ENCODE results near the gene PCCA. TPM values are rescaled to one million over a fixed set of nuclear protein-coding genes. Genes with fewer than 3 reads are reported as not detected.

The PCCA gene
- polyA plus RNA-seq, 1 donor = 20.0 TPM

DNA sequence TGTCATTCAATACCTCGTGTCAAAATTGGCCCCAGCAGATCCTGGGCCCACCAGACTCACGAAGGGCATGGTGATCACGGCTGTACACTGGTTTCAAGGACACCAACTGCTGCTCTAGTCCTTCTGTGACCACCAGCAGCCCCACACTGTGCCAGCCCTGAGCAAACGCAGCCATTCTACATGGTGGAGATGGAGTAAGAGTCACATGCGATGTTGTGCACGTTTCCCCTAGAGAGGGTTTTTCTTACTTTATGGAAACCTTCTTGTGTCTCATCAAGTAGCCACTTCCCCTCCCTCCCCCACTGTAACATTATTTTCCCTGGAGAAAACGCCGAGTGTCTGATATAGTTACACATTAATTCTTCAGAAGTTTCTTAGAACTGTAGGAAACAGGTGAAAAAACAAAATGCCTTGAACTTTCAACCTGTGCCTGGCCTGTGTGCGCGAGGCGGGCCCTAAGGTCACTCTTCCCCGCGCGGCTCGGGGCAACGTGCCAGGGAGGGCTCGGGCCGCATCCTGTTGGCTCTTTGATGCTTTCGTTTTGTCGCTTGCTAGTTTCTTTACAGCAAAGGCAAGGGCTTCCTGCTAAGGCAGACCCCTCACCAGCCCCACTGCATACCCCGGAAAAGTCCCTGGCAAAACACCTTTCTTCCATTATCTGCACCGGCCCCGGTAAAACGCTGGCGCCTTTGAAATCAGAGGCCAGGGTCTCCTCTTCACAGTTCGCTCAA, 455.1 kb downstream of the PCCA start:
- Histone ChIP-seq H3K27ac (ENCODE audit: low read length) (no peak overlapping the region), H3K36me3 (ENCODE audit: control insufficient read depth, insufficient read depth, low read length) (no peaks in the 10 kb centered on the region), H3K27me3 (ENCODE audit: control insufficient read depth, insufficient read depth, low read length) (no peaks in the 10 kb centered on the region), H3K9me3 (ENCODE audit: control insufficient read depth, low read depth, low read length) (peaks cover 3% of the 10 kb centered on the region), H3K4me1 (ENCODE audit: control insufficient read depth, insufficient read depth, low read length) (no peaks in the 10 kb centered on the region), H3K4me3 (ENCODE audit: low read length) (no peak overlapping the region)
- DNase-seq = no peak
- no CpG with 5 or more reads among the region's 26 CpGs for WGBS (ENCODE audit: insufficient coverage, low lambda C conversion rate)

DNA sequence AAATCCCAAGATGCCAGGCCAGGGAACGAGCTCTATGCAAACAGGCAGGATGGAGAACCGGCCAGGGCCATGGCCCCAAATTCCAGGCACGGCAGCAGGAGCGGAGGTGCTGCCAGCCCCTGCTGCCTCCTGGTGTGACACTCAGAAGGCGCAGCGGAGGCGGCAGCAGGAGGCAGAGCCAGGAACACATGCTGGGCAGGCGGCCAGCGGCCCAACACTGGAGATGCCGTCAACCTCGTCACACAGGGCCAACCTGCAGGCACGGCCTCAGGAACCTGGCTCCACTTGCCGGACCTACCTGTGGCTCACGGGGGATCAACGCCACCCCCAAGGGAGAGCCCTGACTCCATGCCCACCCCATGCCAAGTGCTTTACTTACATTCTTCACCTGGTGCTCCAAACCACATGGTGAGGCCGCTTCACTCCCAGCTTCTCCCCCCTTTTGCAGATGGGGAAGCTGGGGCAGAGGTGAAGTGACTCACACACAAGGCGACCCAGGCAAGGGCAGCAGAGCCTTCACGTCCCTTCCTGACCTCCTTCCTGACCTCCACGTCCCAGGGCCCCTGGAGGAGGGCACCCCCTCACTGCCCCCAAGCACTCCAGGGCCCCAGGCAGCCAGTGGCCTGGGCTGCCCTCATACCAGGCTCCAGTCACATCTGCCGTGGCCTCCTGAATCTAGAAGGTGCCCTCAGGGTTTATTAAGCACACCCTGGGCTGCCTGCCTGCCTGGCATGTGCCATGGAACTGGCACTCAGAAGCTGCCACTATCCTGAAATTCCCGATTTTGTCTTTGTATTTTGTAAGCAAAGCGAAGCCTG, 456.2 kb downstream of the PCCA start:
- Histone ChIP-seq H3K4me1 (ENCODE audit: control insufficient read depth, insufficient read depth, low read length) (no peaks in the 10 kb centered on the region), H3K4me3 (ENCODE audit: low read length) (no peak overlapping the region), H3K27me3 (ENCODE audit: control insufficient read depth, insufficient read depth, low read length) (no peaks in the 10 kb centered on the region), H3K9me3 (ENCODE audit: control insufficient read depth, low read depth, low read length) (peaks cover 3% of the 10 kb centered on the region), H3K27ac (ENCODE audit: low read length) (no peak overlapping the region), H3K36me3 (ENCODE audit: control insufficient read depth, insufficient read depth, low read length) (no peaks in the 10 kb centered on the region)
- no CpG with 5 or more reads among the region's 22 CpGs for WGBS (ENCODE audit: insufficient coverage, low lambda C conversion rate)
- no peak for DNase-seq

DNA sequence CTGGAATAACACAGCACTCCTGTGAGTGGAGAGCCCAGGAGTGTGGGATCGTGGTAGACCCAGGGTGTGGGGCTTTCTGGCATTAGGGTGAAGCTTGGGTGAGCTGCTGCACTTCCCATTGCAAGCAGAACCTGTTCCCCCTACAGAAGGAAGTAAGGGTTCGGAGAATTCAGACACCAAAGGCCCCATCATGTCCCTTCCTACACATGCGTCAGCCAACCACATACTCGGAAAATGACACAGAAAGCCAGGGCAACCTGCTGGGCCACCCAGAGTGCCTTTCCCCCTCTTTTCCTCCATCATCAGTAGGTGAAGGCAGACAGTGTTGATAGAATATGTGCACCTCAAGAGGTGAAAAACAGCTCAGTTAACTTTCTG, 456.8 kb downstream of the PCCA start:
- H3K4me3 ChIP-seq (ENCODE audit: low read length) = no peak overlapping the region
- WGBS (ENCODE audit: insufficient coverage, low lambda C conversion rate) = no CpG with 5 or more reads among the region's 4 CpGs
- H3K4me1 ChIP-seq (ENCODE audit: control insufficient read depth, insufficient read depth, low read length) = no peaks in the 10 kb centered on the region
- peaks cover 3% of the 10 kb centered on the region for H3K9me3 ChIP-seq (ENCODE audit: control insufficient read depth, low read depth, low read length)
- H3K36me3 ChIP-seq (ENCODE audit: control insufficient read depth, insufficient read depth, low read length) = no peaks in the 10 kb centered on the region
- no peak for DNase-seq
- H3K27me3 ChIP-seq (ENCODE audit: control insufficient read depth, insufficient read depth, low read length) = no peaks in the 10 kb centered on the region
- H3K27ac ChIP-seq (ENCODE audit: low read length) = no peak overlapping the region

DNA sequence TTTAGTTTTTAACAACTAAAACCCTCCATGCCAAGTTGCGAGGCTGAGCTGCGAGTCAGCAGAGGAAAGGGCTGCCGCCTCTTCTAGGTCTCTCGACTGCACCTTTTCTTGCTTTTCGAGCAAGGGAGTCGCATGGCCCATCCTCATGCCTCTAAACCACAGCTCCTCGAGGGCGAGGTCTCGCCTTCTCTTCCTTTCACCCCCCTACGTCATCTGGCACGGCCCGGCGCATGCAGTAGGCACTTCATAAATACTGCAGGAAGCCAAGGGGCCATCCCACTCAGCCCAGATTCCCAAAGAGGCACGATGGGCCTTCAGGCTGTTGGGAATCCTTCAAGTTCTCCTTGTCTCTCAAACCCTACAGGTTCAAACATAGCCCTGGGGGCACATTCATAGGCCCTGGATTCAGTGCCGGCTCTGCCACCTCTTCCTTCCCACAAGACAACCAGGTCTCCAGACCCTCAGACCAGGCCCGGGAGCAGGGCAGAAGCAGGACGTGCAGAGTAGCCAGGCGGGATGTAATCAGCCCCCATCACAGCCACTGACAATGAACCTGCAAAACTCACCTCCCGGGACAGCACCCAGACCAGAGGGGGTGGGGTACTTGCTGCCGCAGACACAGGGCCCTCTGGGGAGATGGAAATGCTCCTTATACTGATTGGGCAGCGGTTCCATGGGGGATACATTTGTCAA, 458.0 kb downstream of the PCCA start:
- H3K27me3 ChIP-seq (ENCODE audit: control insufficient read depth, insufficient read depth, low read length) = no peaks in the 10 kb centered on the region
- no peak overlapping the region for H3K27ac ChIP-seq (ENCODE audit: low read length)
- DNase-seq = no peak
- 83% methylated on average over 3 of the region's 21 CpGs for WGBS (ENCODE audit: insufficient coverage, low lambda C conversion rate)
- no peaks in the 10 kb centered on the region for H3K4me1 ChIP-seq (ENCODE audit: control insufficient read depth, insufficient read depth, low read length)
- no peak overlapping the region for H3K4me3 ChIP-seq (ENCODE audit: low read length)
- no peaks in the 10 kb centered on the region for H3K36me3 ChIP-seq (ENCODE audit: control insufficient read depth, insufficient read depth, low read length)
- H3K9me3 ChIP-seq (ENCODE audit: control insufficient read depth, low read depth, low read length) = peaks cover 3% of the 10 kb centered on the region

DNA sequence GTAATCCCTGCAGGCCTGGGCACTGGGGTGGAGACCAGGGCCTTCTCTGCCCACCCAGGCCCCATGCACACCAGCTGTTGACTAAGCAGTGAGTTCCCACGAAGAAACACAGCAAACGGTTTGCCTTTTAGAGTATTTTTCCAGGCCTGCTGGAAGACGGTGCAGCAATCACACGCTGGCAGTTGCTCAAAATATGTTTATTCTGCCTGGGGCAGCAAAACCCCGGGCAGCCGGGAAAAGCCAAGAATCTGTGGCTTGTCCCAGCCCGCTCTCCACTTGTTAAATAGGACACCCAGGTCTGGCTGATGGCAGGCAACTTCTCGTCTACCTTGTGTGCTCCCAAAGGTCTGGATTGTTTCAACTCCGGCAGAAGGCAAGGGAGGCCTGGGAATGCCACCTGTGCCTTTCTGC, 458.9 kb downstream of the PCCA start:
- H3K27ac ChIP-seq (ENCODE audit: low read length) = no peak overlapping the region
- H3K27me3 ChIP-seq (ENCODE audit: control insufficient read depth, insufficient read depth, low read length) = no peaks in the 10 kb centered on the region
- no CpG with 5 or more reads among the region's 9 CpGs for WGBS (ENCODE audit: insufficient coverage, low lambda C conversion rate)
- peaks cover 3% of the 10 kb centered on the region for H3K9me3 ChIP-seq (ENCODE audit: control insufficient read depth, low read depth, low read length)
- no peak for DNase-seq
- no peak overlapping the region for H3K4me3 ChIP-seq (ENCODE audit: low read length)
- H3K4me1 ChIP-seq (ENCODE audit: control insufficient read depth, insufficient read depth, low read length) = no peaks in the 10 kb centered on the region
- no peaks in the 10 kb centered on the region for H3K36me3 ChIP-seq (ENCODE audit: control insufficient read depth, insufficient read depth, low read length)

DNA sequence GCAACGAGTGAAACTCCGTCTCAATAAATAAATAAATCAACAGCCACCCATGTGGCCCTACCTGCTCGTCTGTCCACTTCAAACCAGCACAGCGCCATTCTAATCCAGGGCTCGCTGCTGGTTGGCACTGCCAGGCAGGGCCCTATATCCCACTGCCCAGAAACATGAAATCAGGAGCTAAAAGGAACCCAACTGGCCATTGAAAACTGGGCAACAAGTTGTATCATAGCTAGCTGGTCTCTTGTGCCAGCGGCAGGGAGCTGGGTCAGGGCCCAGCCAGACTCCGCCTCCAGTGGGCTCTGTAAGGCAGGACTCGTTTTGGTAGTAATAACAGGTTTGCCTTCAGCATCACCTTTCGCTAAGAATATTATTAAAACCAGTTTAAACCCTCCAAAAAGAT, 460.4 kb downstream of the PCCA start:
- DNase-seq = no peak
- H3K36me3 ChIP-seq (ENCODE audit: control insufficient read depth, insufficient read depth, low read length) = no peaks in the 10 kb centered on the region
- no peaks in the 10 kb centered on the region for H3K4me1 ChIP-seq (ENCODE audit: control insufficient read depth, insufficient read depth, low read length)
- peaks cover under 1% of the 10 kb centered on the region for H3K9me3 ChIP-seq (ENCODE audit: control insufficient read depth, low read depth, low read length)
- H3K4me3 ChIP-seq (ENCODE audit: low read length) = no peak overlapping the region
- no peak overlapping the region for H3K27ac ChIP-seq (ENCODE audit: low read length)
- WGBS (ENCODE audit: insufficient coverage, low lambda C conversion rate) = no CpG with 5 or more reads among the region's 9 CpGs
- no peaks in the 10 kb centered on the region for H3K27me3 ChIP-seq (ENCODE audit: control insufficient read depth, insufficient read depth, low read length)

DNA sequence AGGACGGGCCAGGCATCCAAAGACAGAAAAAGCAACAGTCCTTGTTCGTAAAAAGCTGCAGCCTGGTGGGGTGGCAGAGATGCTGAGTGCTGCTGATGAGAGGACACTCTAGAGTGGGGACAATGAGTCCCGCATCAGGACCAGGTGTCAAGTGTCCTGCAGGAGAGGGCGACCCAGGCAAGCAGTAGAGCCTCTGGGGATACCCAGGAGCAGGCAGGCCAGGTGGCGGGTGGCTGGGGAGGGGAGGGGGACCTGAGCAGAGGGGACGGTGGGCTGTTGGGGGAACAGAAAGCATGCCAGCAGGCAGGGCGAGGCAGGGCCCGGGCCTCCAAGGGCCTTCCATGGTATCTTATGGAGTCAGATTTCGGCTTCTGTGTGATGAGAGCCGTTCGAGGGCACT, 463.9 kb downstream of the PCCA start:
- H3K36me3 ChIP-seq (ENCODE audit: control insufficient read depth, insufficient read depth, low read length) = no peaks in the 10 kb centered on the region
- no peaks in the 10 kb centered on the region for H3K4me1 ChIP-seq (ENCODE audit: control insufficient read depth, insufficient read depth, low read length)
- no peak for DNase-seq
- no peak overlapping the region for H3K27ac ChIP-seq (ENCODE audit: low read length)
- no CpG with 5 or more reads among the region's 11 CpGs for WGBS (ENCODE audit: insufficient coverage, low lambda C conversion rate)
- no peaks in the 10 kb centered on the region for H3K9me3 ChIP-seq (ENCODE audit: control insufficient read depth, low read depth, low read length)
- H3K27me3 ChIP-seq (ENCODE audit: control insufficient read depth, insufficient read depth, low read length) = no peaks in the 10 kb centered on the region
- no peak overlapping the region for H3K4me3 ChIP-seq (ENCODE audit: low read length)

DNA sequence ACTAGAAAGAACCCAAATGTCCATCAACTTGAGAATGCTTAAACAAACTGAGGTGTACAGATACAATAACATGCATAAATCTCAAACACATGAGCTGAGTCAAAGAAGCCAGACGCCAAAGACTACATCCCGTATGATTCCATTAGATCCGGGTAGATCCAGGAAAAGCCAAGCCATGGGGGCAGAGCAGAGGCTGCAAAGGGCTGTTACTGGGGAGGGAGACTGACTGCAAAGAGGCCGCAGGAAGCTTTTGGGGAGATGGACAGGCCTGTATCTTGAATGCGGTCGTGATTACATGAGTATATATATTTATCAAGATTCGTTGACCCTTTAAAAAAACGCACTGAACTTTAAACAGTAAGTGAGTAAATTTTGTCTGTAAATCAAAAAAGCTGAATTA, 471.0 kb downstream of the PCCA start:
- H3K4me3 ChIP-seq (ENCODE audit: low read length) = no peak overlapping the region
- no peaks in the 10 kb centered on the region for H3K27me3 ChIP-seq (ENCODE audit: control insufficient read depth, insufficient read depth, low read length)
- no peaks in the 10 kb centered on the region for H3K9me3 ChIP-seq (ENCODE audit: control insufficient read depth, low read depth, low read length)
- peaks cover 7% of the 10 kb centered on the region for H3K4me1 ChIP-seq (ENCODE audit: control insufficient read depth, insufficient read depth, low read length)
- DNase-seq = no peak
- H3K36me3 ChIP-seq (ENCODE audit: control insufficient read depth, insufficient read depth, low read length) = no peaks in the 10 kb centered on the region
- 100% methylated on average over 3 of the region's 8 CpGs for WGBS (ENCODE audit: insufficient coverage, low lambda C conversion rate)
- no peak overlapping the region for H3K27ac ChIP-seq (ENCODE audit: low read length)

DNA sequence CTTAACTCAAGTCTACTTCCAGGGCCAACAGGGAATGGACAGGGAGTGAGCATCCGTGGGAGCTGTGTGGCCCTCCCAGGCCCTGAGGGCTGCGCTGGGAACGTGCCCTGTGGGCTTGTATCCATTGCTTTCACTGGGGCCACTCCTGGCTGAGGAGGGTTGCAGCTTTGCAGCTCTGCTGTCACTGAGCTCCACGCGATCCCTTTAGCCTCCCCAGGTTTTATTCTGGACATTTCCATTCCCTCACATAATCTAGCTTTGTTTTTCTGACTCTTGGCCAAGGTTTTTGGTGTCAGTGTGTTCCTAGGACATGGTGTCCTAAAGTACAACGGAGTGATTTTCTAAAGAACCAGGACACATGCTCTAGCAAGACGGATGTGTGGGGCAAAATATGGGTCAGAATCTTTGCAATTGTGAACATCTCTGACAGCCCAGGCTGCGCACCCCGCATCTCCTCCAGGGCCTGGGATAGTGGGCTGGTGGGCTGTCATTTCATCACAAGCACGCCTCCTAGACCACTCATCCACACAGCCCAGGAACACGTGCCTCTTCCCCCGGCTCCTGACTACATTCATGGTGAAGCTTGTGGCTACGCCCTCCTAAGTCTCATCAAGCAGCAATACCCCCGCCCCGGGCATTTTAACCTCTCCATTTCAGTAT, 471.7 kb downstream of the PCCA start:
- Histone ChIP-seq H3K36me3 (ENCODE audit: control insufficient read depth, insufficient read depth, low read length) (no peaks in the 10 kb centered on the region), H3K27me3 (ENCODE audit: control insufficient read depth, insufficient read depth, low read length) (no peaks in the 10 kb centered on the region), H3K4me1 (ENCODE audit: control insufficient read depth, insufficient read depth, low read length) (peaks cover 7% of the 10 kb centered on the region), H3K27ac (ENCODE audit: low read length) (no peak overlapping the region), H3K9me3 (ENCODE audit: control insufficient read depth, low read depth, low read length) (no peaks in the 10 kb centered on the region), H3K4me3 (ENCODE audit: low read length) (no peak overlapping the region)
- WGBS (ENCODE audit: insufficient coverage, low lambda C conversion rate) = 92% methylated on average over 2 of the region's 15 CpGs
- DNase-seq = no peak

DNA sequence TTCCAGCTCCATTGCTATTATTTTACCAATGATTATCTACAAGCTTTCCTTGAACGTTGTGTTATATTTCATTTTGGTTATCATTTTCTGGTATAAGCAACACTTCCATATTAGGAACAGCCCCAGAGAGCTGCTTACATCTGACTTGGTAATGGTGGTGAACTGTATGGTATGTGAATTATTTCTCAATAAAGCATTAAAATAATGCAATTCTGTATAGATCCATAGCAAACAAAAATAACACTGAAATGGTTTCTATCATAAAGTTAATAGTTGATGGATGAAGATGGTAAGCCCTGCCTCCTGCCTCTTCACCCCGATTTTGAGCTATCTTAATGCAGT, 472.2 kb downstream of the PCCA start:
- WGBS (ENCODE audit: insufficient coverage, low lambda C conversion rate) = 100% methylated on average over 1 of the region's 2 CpGs
- no peak for DNase-seq
- Histone ChIP-seq H3K36me3 (ENCODE audit: control insufficient read depth, insufficient read depth, low read length) (no peaks in the 10 kb centered on the region), H3K4me1 (ENCODE audit: control insufficient read depth, insufficient read depth, low read length) (peaks cover 7% of the 10 kb centered on the region), H3K4me3 (ENCODE audit: low read length) (no peak overlapping the region), H3K27ac (ENCODE audit: low read length) (no peak overlapping the region), H3K27me3 (ENCODE audit: control insufficient read depth, insufficient read depth, low read length) (no peaks in the 10 kb centered on the region), H3K9me3 (ENCODE audit: control insufficient read depth, low read depth, low read length) (no peaks in the 10 kb centered on the region)

Measured in large intestine (tissue), 3 donors.